ENCODE results near the gene DDIT3.

The DDIT3 gene

DNA sequence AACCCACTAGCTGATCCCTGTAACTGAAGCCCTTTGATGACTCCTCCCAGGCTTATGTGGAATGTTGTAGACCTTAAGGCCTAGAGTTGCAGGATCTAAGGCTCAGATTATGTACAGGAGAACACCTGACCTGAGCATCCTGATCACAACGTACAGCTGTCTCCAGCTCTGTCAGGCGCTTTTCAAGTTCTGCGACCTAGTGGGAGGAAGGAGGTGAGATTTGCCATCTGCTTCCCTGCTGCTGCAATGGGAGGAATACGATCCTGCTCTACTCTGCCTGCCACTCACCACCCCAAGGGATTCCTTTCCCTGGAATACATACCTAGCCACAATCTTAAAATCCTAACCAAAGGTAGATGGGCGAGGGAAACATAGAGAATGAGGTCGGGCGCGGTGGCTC lies 12.8 kb upstream of the DDIT3 start:
- no peaks in the 10 kb centered on the region for H3K9me3 ChIP-seq (ENCODE audit: low read depth, low read length)
- no peak overlapping the region for H3K27ac ChIP-seq
- H3K9ac ChIP-seq (ENCODE audit: insufficient read length), result no peak overlapping the region
- H3K4me3 ChIP-seq, result no peak overlapping the region
- TF ChIP-seq FOXP2 (optimal IDR thresholded peaks at IDR 0.05; ENCODE audit: control extremely low read depth, extremely low read length, insufficient read depth) (no peak), POLR2AphosphoS5 (IDR thresholded peaks at IDR 0.05; ENCODE audit: borderline replicate concordance, low read depth, low read length) (no peak), EZH2 (IDR thresholded peaks at IDR 0.05) (no peak)
- no peak for DNase-seq (ENCODE audit: low read depth, low spot score)
- H3K36me3 ChIP-seq (ENCODE audit: insufficient read depth, low read length), result peaks cover 67% of the 10 kb centered on the region

- no peak overlapping the region for H3K27ac ChIP-seq
- no peak for TF ChIP-seq EZH2 (IDR thresholded peaks at IDR 0.05)
- no peak for TF ChIP-seq FOXP2 (optimal IDR thresholded peaks at IDR 0.05; ENCODE audit: control extremely low read depth, extremely low read length, insufficient read depth)
- no peak for TF ChIP-seq POLR2AphosphoS5 (IDR thresholded peaks at IDR 0.05; ENCODE audit: borderline replicate concordance, low read depth, low read length)
- H3K4me3 ChIP-seq, result no peak overlapping the region
- H3K9me3 ChIP-seq (ENCODE audit: low read depth, low read length), result no peaks in the 10 kb centered on the region
- peaks cover 80% of the 10 kb centered on the region for H3K36me3 ChIP-seq (ENCODE audit: insufficient read depth, low read length)
- H3K9ac ChIP-seq (ENCODE audit: insufficient read length), result no peak overlapping the region
- DNase-seq (ENCODE audit: low read depth, low spot score), result no peak
Observed at GRCh38 chr12:57531836-57532235, 11.5 kb upstream of the DDIT3 start.

- H3K4me3 ChIP-seq, result no peak overlapping the region
- H3K36me3 ChIP-seq (ENCODE audit: insufficient read depth, low read length), result peaks cover 92% of the 10 kb centered on the region
- peak overlapping the region; percentile 35 for H3K27ac ChIP-seq
- no peak overlapping the region for H3K9ac ChIP-seq (ENCODE audit: insufficient read length)
- H3K9me3 ChIP-seq (ENCODE audit: low read depth, low read length), result no peaks in the 10 kb centered on the region
- DNase-seq (ENCODE audit: low read depth, low spot score), result no peak
- TF ChIP-seq EZH2 (IDR thresholded peaks at IDR 0.05) (no peak), FOXP2 (optimal IDR thresholded peaks at IDR 0.05; ENCODE audit: control extremely low read depth, extremely low read length, insufficient read depth) (no peak), POLR2AphosphoS5 (IDR thresholded peaks at IDR 0.05; ENCODE audit: borderline replicate concordance, low read depth, low read length) (no peak)
Observed at GRCh38 chr12:57530396-57531142, 10.3 kb upstream of the DDIT3 start.

- Histone ChIP-seq H3K9ac (ENCODE audit: insufficient read length) (no peak overlapping the region), H3K9me3 (ENCODE audit: low read depth, low read length) (no peaks in the 10 kb centered on the region), H3K36me3 (ENCODE audit: insufficient read depth, low read length) (peaks cover 92% of the 10 kb centered on the region), H3K4me3 (no peak overlapping the region), H3K27ac (peak overlapping the region; percentile 35; the same call in 1 of the 2 replicates)
- no peak for TF ChIP-seq EZH2 (IDR thresholded peaks at IDR 0.05)
- TF ChIP-seq POLR2AphosphoS5 (IDR thresholded peaks at IDR 0.05; ENCODE audit: borderline replicate concordance, low read depth, low read length), result no peak; the same call in none of the 2 replicates
- TF ChIP-seq FOXP2 (optimal IDR thresholded peaks at IDR 0.05; ENCODE audit: control extremely low read depth, extremely low read length, insufficient read depth), result no peak
- no peak for DNase-seq (ENCODE audit: low read depth, low spot score)
Observed at GRCh38 chr12:57529831-57530230, 9.5 kb upstream of the DDIT3 start.

DNA sequence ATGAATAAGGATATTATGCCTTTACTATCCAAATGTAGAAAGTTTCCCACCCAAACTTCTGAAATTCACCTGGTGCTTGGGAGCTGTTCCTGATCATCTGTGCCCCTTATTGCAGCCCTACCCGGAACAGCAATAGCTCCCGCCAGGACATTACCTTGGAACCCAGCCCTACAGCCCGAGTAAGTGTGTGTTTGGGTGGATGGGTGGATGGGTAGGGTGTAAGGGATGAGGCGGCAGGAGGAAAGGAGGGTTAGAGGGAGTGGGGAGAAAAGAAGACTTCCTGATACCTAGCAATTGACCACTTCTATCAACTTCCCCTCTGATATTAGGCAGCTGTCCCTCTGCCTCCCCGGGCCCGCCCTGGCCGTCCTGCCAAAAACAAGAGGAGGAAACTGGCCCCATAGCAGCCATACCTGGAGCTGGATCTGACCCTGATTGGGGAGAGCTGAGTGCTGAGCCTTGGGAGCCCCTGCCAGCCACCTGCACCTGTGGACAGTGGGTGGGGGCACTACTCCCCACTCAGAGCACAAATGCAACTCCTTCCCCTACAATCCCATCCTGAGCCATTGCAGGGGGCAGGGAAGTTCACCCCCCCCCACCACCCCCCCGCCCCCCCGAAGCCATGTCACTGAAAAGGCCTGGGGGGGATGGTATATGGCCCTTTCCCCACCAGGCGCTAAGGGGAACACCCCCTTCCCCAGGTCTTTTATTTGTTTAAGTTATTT lies 8.7 kb upstream of the DDIT3 start:
- TF ChIP-seq EZH2 (IDR thresholded peaks at IDR 0.05), result no peak
- TF ChIP-seq POLR2AphosphoS5 (IDR thresholded peaks at IDR 0.05; ENCODE audit: borderline replicate concordance, low read depth, low read length), result no peak; the same call in 1 of the 2 replicates
- no peak for TF ChIP-seq FOXP2 (optimal IDR thresholded peaks at IDR 0.05; ENCODE audit: control extremely low read depth, extremely low read length, insufficient read depth)
- Histone ChIP-seq H3K27ac (peak overlapping the region; percentile 19; the same call in 1 of the 2 replicates), H3K9ac (ENCODE audit: insufficient read length) (no peak overlapping the region), H3K4me3 (no peak overlapping the region), H3K36me3 (ENCODE audit: insufficient read depth, low read length) (peaks cover 93% of the 10 kb centered on the region), H3K9me3 (ENCODE audit: low read depth, low read length) (no peaks in the 10 kb centered on the region)
- no peak for DNase-seq (ENCODE audit: low read depth, low spot score)

GRCh38 chr12:57528176-57528575 lies 7.9 kb upstream of the DDIT3 start:
- Histone ChIP-seq H3K4me3 (no peak overlapping the region), H3K36me3 (ENCODE audit: insufficient read depth, low read length) (peaks cover 90% of the 10 kb centered on the region)
- TF ChIP-seq FOXP2 (optimal IDR thresholded peaks at IDR 0.05; ENCODE audit: control extremely low read depth, extremely low read length, insufficient read depth) (no peak), POLR2AphosphoS5 (IDR thresholded peaks at IDR 0.05; ENCODE audit: borderline replicate concordance, low read depth, low read length) (no peak), EZH2 (IDR thresholded peaks at IDR 0.05) (no peak)

GRCh38 chr12:57527184-57527583 lies 6.9 kb upstream of the DDIT3 start:
- no peak overlapping the region for H3K9ac ChIP-seq (ENCODE audit: insufficient read length)
- H3K4me3 ChIP-seq, result no peak overlapping the region
- no peaks in the 10 kb centered on the region for H3K9me3 ChIP-seq (ENCODE audit: low read depth, low read length)
- TF ChIP-seq EZH2 (IDR thresholded peaks at IDR 0.05), result no peak
- no peak for TF ChIP-seq POLR2AphosphoS5 (IDR thresholded peaks at IDR 0.05; ENCODE audit: borderline replicate concordance, low read depth, low read length)
- no peak for TF ChIP-seq FOXP2 (optimal IDR thresholded peaks at IDR 0.05; ENCODE audit: control extremely low read depth, extremely low read length, insufficient read depth)
- 0 out of 2 replicates have a peak overlapping the region, but pooled peaks have one; percentile 42 for H3K27ac ChIP-seq
- H3K36me3 ChIP-seq (ENCODE audit: insufficient read depth, low read length), result peaks cover 80% of the 10 kb centered on the region
- DNase-seq (ENCODE audit: low read depth, low spot score), result no peak

More at GRCh38 chr12:57528176-57528575, 7.9 kb upstream of the DDIT3 start:
- Histone ChIP-seq H3K9me3 (ENCODE audit: low read depth, low read length) (no peaks in the 10 kb centered on the region), H3K9ac (ENCODE audit: insufficient read length) (no peak overlapping the region), H3K27ac (no peak overlapping the region)
- no peak for DNase-seq (ENCODE audit: low read depth, low spot score)

GRCh38 chr12:57526477-57527126 lies 6.3 kb upstream of the DDIT3 start:
- peaks cover 75% of the 10 kb centered on the region for H3K36me3 ChIP-seq (ENCODE audit: insufficient read depth, low read length)
- TF ChIP-seq EZH2 (IDR thresholded peaks at IDR 0.05), result no peak
- TF ChIP-seq POLR2AphosphoS5 (IDR thresholded peaks at IDR 0.05; ENCODE audit: borderline replicate concordance, low read depth, low read length), result no peak
- no peak for TF ChIP-seq FOXP2 (optimal IDR thresholded peaks at IDR 0.05; ENCODE audit: control extremely low read depth, extremely low read length, insufficient read depth)
- no peak overlapping the region for H3K4me3 ChIP-seq
- H3K9me3 ChIP-seq (ENCODE audit: low read depth, low read length), result no peaks in the 10 kb centered on the region
- no peak overlapping the region for H3K9ac ChIP-seq (ENCODE audit: insufficient read length)
- DNase-seq (ENCODE audit: low read depth, low spot score), result no peak
- H3K27ac ChIP-seq, result no peak overlapping the region
